Pons (tissue), 1 donor: Measurements from ENCODE around the gene RAB7B.
"Not testable (repeated sequence)": the region's sequence is repeated elsewhere in the genome, so short reads cannot be mapped to it uniquely, and the experiment has no call there.

Experiments
- DNase-seq: peaks from one replicate; pipeline ENCODE4 v3.0.0-alpha.2; 2016; ENCODE audit warnings: low spot score

Gene RAB7B

GRCh38 chr1:205996641-205997040 is 6.6 kb downstream of the RAB7B start:
- not testable (repeated sequence) for DNase-seq

DNA sequence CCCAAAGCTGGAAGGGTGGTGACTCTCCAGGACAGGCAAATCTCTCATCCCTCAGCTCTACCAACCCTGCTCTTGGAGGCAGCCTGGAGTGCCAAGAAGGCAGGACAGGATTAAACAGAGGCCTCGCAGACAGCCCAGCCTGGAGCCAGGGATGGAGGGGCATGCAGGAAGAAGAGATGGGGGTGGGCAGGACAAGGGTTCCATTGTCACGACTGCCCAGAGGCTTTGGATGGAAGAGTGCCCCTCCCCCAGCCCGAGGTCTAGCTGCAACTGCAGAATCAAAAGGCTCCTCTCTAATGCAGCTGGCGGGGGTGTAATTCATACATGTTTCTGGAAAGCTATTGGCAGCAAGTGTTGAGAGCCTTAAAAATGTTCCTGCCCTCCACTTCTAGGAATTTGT is 8.8 kb downstream of the RAB7B start:
- DNase-seq, result peak; percentile 97

GRCh38 chr1:205993068-205993467 is 10.1 kb downstream of the RAB7B start:
- no peak for DNase-seq

DNA sequence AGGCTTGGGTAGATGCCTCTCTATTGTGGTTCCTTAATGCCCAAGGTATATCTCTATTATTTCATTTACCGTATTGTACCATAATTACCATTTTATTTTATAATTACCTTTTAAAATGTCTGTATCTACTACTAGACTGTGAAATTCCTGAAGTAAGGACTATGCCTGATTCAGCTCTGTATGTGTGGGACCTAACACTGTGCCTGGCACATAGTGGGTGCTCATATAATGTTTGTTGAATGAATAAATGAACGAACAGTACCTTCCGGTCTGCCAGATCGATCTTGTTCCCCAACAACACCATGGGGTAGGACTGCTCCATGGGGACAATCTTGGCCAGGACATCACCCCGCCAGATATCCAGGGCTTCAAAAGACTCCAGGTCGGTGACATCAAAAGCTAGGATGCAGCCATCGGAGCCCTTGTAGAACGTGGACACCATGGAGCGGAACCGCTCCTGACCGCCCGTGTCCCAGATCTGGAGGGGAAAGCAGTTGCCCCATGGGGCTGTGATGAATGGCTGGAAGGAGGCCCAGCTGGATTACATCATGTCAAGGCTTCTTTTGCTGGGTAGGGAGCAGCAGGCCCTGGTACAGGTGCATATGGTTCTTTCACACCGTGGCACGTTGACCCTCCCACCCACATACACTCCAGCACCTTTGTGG is 10.8 kb downstream of the RAB7B start:
- no peak for DNase-seq

DNA sequence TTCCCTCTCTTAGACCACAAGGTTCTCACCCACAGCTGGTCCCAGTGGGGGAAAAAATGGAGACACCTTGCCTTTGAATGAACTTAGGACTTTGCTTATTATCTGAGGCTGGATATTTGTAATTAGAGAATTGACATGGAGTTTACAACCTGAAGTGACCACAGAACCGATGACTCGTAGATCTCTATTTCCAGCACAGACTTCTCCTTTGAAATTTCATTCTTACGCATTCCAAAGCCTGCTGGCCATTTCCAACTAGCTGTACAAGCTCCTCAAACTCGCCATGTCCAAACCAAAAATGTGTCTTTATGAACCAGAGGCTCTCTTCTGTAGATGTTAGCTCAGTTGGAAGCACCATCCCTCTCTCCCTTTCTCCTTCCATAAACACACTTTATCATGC is 12.0 kb downstream of the RAB7B start:
- no peak for DNase-seq

- no peak for DNase-seq
Observed at GRCh38 chr1:205990226-205990625, 13.0 kb downstream of the RAB7B start.

GRCh38 chr1:205989786-205990185 is 13.4 kb downstream of the RAB7B start:
- no peak for DNase-seq

DNA sequence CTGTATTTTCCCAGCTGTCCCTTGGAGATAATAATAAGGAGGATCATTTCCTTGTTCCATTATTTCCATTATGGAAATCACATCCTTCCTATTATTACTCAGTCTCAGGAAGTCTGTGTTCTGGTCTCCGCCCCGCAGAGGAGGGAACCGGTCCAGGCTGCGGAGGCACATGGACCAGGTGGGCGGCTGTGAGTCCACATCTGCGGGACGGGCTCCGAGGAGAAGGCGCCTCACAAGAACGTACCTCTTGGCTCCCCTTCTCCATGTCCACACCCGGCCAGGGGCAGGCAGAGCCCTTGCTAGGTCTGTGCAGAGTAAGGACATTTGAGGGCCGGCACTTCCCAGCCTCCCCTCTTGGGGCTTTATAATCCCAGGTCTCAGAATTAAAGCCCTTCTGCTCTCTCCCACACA is 14.6 kb downstream of the RAB7B start:
- no peak for DNase-seq

- no peak for DNase-seq
Observed at GRCh38 chr1:205986861-205987260, 16.3 kb downstream of the RAB7B start.

- DNase-seq, result no peak
Observed at GRCh38 chr1:205986292-205986691, 16.9 kb downstream of the RAB7B start.

DNA sequence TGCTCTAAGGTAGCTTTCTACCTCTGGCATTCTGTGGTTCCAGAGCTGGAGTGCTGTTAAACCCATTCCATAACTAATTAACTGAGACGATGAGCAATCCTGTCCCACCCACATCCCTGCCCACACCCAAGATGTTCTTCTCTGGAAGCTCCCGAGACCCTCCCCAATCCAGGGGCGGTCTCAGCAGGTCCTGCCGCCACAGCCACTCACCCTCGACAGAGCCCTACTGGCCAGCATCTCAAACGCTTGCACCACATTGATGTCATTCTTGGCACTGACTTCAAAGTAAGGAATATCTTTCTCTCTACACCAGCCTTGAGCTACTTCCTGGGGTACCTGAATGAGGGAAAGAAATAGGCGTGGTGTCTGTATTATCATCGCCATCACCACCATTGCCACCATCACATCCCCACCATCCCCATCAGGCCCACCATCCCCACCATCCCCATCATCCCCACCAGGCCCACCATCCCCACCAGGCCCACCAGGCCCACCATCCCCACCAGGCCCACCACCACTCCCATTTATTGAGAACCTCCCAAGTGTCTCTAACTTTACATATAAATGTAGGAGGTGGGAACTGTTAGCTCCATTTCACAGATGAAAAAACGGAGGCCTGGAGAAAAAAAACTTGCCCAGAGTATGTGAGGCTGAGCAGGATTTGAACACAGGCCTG is 17.7 kb downstream of the RAB7B start:
- no peak for DNase-seq

DNA sequence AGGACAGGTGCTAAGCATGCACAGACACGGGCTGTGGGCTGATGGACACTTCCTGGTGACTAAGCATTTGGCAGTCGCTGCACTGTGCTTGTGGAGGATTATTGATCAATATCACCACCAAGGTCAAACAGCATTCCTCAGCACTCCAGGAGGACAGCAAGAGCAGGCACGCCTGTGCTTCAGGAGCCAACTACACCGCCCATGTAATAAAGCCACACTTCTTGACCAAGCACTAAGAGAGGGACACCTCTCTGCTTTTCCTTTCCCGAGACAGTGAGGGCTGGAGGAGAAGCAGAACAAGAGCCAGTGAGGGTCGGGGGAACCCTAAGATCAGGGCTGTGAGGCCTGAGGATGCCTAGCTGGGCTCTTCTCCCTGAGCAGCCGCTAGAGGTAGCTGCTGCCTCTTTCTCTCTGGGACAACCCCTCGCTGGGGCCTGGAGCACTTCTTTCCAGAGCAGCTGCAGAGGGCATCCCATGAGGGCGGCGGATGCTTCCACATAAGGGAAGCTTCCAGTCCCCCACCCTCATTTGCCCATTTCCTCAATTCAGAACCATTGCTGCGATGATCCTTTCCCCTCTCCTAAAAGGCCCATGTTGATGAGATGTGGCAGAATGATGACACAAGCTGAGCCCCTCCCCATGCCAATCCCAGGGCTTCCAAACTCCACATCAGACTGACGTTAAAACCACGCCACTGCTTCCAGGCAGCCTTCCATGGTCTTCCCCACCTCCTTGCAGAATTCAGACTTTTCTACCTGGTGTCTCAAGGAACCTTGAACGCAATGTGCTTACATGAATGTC is 19.1 kb downstream of the RAB7B start:
- peak; percentile 88 for DNase-seq

- DNase-seq, result no peak
Observed at GRCh38 chr1:205981257-205981656, 21.9 kb downstream of the RAB7B start.

DNA sequence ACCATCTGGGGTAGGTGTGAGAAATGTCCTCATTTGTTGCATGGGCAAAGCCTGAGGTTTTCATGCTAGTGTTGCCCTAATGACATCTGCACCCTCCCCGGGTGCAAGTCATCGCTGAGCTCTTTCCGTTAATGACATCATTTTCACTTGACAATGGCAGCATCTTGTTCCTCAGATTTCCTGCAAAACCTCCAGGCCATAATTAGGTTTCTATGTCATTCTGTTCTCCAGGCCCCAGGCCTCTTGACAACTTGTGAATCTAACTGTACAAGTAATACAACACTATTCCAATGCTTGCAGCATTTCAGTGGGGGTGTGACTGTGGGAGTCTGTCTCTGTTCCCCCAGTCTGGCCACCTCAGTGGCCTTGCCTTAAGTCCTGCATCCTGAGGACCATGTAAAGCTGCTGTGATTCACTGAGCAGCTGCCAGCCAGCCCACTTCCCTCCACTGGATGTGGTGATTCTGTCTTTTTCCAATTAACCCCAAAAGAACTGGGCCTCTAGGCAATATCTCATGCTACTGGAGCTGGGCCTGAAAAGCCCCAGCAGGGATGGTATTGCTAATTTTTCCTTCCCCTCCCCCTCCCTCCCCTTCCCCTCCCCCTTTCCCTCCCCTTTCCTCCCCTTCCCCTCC is 22.8 kb downstream of the RAB7B start:
- DNase-seq, result no peak

DNA sequence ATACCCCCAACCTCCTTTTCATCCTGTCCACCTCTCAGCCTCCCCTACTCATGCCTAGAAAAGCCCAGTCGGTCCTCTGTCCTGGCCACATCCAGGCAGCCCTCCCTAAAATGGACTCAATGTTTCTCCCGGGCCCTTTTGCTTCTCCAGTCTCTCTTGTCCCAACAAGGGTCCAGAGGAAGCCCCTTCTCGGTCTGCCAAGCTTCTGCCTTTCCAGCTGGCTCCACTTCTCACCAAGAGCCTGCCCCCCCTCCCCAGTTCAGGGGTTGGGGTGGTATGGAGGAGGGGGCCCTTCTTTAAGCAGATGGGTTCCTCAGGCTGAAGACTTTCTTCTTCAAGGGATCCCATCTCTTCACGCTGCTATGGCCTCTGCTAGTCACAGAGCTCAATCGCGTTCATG is 23.9 kb downstream of the RAB7B start:
- no peak for DNase-seq

DNA sequence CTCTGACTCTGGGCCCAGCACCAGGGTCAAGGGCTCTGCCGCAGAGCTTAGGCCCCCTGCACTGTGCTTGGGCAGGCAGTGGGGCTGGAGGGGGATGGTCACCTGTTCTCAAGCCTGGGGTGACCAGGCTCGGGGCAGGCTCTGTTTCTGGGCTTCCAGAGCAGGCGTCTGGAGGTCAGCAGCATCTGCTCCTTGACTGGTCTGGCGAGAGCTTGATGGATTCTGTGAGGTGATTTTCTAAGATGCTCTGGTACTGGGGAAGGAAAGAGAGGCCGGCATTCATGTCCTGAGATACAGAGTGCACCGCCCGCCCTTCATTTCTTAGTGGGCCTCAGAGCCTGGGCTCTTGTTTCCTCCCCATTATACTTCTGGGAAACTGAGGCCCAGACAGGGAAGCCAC is 24.5 kb downstream of the RAB7B start:
- no peak for DNase-seq

DNA sequence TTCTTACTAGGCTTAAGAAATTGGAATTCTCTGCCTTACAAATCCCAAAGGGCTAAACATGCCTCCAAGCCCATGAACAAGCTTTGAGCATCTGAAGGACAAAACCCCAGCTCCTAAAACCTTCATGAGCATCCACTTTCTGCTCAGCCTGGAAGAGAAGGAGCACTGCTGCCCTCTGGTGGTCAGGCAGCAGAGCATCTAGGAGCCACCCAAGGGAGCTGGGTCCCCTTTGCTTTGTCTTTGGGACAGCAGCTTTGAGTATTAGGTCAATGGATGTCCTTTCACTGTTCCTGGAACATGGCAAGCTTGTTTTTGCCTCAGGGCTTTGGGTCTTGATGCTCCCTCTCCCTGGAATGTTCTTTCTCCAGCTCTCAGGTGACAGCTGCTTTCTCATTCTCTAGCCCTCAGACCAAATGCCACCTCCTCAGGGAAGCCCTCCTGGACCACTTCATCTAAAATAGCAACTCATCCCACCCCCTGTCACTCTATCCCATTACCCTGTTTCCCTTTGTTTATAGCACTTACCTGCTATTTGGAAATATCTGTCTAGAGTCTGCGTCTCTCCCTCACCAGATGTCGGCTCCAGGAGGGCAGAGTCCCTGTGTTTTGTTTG is 25.7 kb downstream of the RAB7B start:
- DNase-seq, result peak; percentile 92

GRCh38 chr1:205976708-205977401 is 26.3 kb downstream of the RAB7B start:
- peak; percentile 77 for DNase-seq

DNA sequence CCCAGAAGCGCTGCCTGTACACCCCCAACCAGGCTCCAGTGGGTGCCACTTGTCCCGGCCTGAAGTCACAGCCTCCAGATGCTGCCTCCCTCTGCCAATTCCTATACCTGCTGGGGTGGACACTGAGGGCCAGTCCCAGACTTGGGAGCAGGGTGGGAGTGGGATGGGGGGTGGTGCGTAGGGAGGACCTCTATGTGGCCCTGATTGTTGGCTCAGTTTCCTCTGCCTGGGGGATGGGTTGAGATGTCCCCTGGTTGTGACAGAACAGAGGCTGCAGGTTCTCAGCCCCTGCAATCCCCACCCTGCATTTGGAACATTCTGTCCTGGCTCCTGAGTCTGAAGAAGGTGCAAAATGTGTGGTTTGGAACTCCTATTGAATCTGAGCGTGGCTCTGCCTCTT is 27.2 kb downstream of the RAB7B start:
- DNase-seq, result no peak

DNA sequence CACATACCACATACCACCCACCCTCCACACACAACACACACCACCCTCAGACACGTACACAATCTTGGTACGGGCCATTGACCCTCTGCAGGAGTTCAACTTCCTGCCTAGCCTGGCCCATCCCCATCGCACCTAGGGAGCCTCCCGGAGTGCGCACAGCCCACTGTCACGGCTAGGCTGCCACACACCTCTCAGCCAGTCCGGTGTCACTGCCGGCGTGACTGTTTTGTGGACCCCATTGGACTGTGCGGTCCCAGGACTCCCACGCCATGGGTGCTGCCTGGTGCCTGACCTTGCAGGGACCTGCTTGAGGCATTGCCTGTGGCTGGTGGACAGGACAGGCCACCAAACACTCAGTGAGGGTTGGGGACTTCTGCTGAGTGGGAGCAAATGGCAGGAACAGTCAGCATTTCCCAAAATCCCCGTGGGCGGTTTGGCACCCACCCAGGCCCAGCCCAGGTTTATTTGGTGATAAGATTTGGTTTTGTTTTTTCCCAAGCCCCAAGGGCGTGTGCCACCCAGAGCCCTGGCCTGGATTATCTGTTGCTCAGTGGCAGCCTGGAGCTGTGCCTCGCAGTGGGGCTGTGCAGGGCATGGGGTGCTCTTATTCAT is 27.7 kb downstream of the RAB7B start:
- no peak for DNase-seq

GRCh38 chr1:205974712-205975111 is 28.5 kb downstream of the RAB7B start:
- no peak for DNase-seq
